MCF 10A (cell line): ENCODE data around the gene WDR82. TPM values are rescaled to one million over a fixed set of nuclear protein-coding genes. Genes with fewer than 3 reads are reported as not detected.
A peak's percentile ranks its signal among the peaks of the same experiment; 100 is the strongest.

Source experiments
- BruUV-seq: library from RNA; stranded (reverse); fragments of 400-500 nt; replicated peaks from 2 replicates; lab custom pipeline; 2021; lab: Mats Ljungman, UMichigan
- CTCF ChIA-PET: fragments of 300-600 bp; sonication (Branson Sonifier 250); formaldehyde crosslinking; extraction: SDS; loops from one replicate; lab custom pipeline; 2021; ENCODE audit warnings: antibody characterized with exemption, inconsistent platforms; lab: Yijun Ruan, JAX
- POLR2A ChIA-PET: fragments of 300-600, 350-650 bp; sonication (Branson Sonifier 250); formaldehyde crosslinking; extraction: SDS; loops from one replicate; lab custom pipeline; 2020; ENCODE audit warnings: antibody characterized with exemption, inconsistent platforms; lab: Yijun Ruan, JAX
- DNase-seq: peaks from one replicate; pipeline ENCODE4 v3.0.0-alpha.2; 2018; ENCODE audit not compliant: unreplicated experiment
- H3K27ac Mint-ChIP-seq: one replicate; pipeline ENCODE4 v1.8.0; 2022; ENCODE audit warnings: mild to moderate bottlenecking, low read depth, mixed read lengths; ENCODE audit not compliant: unreplicated experiment
- H3K27me3 Mint-ChIP-seq: one replicate; pipeline ENCODE4 v1.8.0; 2022; ENCODE audit warnings: mixed read lengths; ENCODE audit not compliant: insufficient read depth, unreplicated experiment
- H3K36me3 Mint-ChIP-seq: one replicate; pipeline ENCODE4 v1.8.0; 2022; ENCODE audit warnings: mild to moderate bottlenecking, moderate library complexity, mixed read lengths; ENCODE audit not compliant: insufficient read depth, unreplicated experiment
- H3K4me1 Mint-ChIP-seq: one replicate; pipeline ENCODE4 v1.8.0; 2022; ENCODE audit warnings: mixed read lengths; ENCODE audit not compliant: insufficient read depth, unreplicated experiment
- H3K4me3 Mint-ChIP-seq: one replicate; pipeline ENCODE4 v1.8.0; 2022; ENCODE audit warnings: mild to moderate bottlenecking, moderate library complexity, mixed read lengths; ENCODE audit not compliant: unreplicated experiment
- H3K9me3 Mint-ChIP-seq: one replicate; pipeline ENCODE4 v1.8.0; 2022; ENCODE audit warnings: mixed read lengths; ENCODE audit not compliant: unreplicated experiment
- CTCF ChIP-seq: fragments of 200-600 bp; IDR thresholded peaks from one replicate; pipeline ENCODE4 v1.8.0; 2022; ENCODE audit warnings: antibody characterized with exemption, mild to moderate bottlenecking; ENCODE audit not compliant: unreplicated experiment
- intact Hi-C: fragments of 100-400 bp; cut with micrococcal nuclease; formaldehyde crosslinking; loops from 2 replicates; pipeline ENCODE4 v1.14.1; 2022
- total RNA-seq: library from RNA; stranded (reverse); gene quantifications from 2 replicates; pipeline ENCODE4 v1.2.3, GENCODE V29; 2022

The WDR82 gene
- total RNA-seq, 1 experiment from 2014 or later = 62.5 TPM

GRCh38 chr3:52238193-52238760, 40.2 kb downstream of the WDR82 start:
- Mint-ChIP-seq H3K9me3 (no peaks in the 10 kb centered on the region), H3K4me1 (peaks cover 29% of the 10 kb centered on the region), H3K27me3 (no peaks in the 10 kb centered on the region), H3K4me3 (peak overlapping the region; percentile 86), H3K36me3 (peaks cover 12% of the 10 kb centered on the region), H3K27ac (peak overlapping the region; percentile 69)
- TF ChIP-seq CTCF = no peak
- BruUV-seq = TSS peak; percentile 36
- DNase-seq = no peak
- POLR2A ChIA-PET = interaction anchor here (0.7 to 6.1 kb wide), 22 partner anchors 8 to 739 kb away, joined by 3 to 120 read pairs (median 6); partner anchors contain the start of genes ACY1, DCAF1, DUSP7 and GLYCTK
- intact Hi-C loops = loop anchor here (10.0 kb wide), 1 partner anchor 207 kb away; the partner anchor contains the start of gene SEMA3G
- CTCF ChIA-PET = interaction anchor here (0.8 to 13.6 kb wide), 7 partner anchors 11 to 237 kb away, joined by 3 to 175 read pairs (median 4); partner anchors contain the start of gene TLR9

- CTCF ChIA-PET = interaction anchor here (0.6 to 13.6 kb wide), 10 partner anchors 11 to 253 kb away, joined by 3 to 175 read pairs (median 4); partner anchors contain the start of gene TLR9
- POLR2A ChIA-PET = interaction anchor here (0.6 to 6.1 kb wide), 21 partner anchors 8 to 255 kb away, joined by 3 to 120 read pairs (median 5); partner anchors contain the start of genes ACY1, DUSP7, GLYCTK and POC1A
Observed at GRCh38 chr3:52237657-52238172, 40.7 kb downstream of the WDR82 start.

GRCh38 chr3:52237006-52237656, 41.3 kb downstream of the WDR82 start:
- peaks cover 15% of the 10 kb centered on the region for H3K36me3 Mint-ChIP-seq
- intact Hi-C loops = loop anchor here (1.0 to 10.0 kb wide), 2 partner anchors 41 to 208 kb away; partner anchors contain the start of genes SEMA3G and WDR82
- POLR2A ChIA-PET = interaction anchor here (0.6 to 6.1 kb wide), 19 partner anchors 9 to 254 kb away, joined by 3 to 120 read pairs (median 4); partner anchors contain the start of genes ACY1, GLYCTK, POC1A and PPM1M
- DNase-seq = peak; percentile 40
- peak overlapping the region; percentile 86 for H3K4me3 Mint-ChIP-seq
- no TSS peak for BruUV-seq
- no peaks in the 10 kb centered on the region for H3K9me3 Mint-ChIP-seq
- TF ChIP-seq CTCF = no peak
- no peaks in the 10 kb centered on the region for H3K27me3 Mint-ChIP-seq
- peak overlapping the region; percentile 69 for H3K27ac Mint-ChIP-seq
- peaks cover 29% of the 10 kb centered on the region for H3K4me1 Mint-ChIP-seq
- CTCF ChIA-PET = interaction anchor here (0.6 to 13.6 kb wide), 11 partner anchors 16 to 253 kb away, joined by 3 to 175 read pairs (median 3); partner anchors contain the start of gene TLR9

More at GRCh38 chr3:52237657-52238172, 40.7 kb downstream of the WDR82 start:
- peak; percentile 92 for DNase-seq
- Mint-ChIP-seq H3K27ac (peak overlapping the region; percentile 69), H3K4me3 (peak overlapping the region; percentile 86), H3K9me3 (no peaks in the 10 kb centered on the region), H3K36me3 (peaks cover 15% of the 10 kb centered on the region), H3K27me3 (no peaks in the 10 kb centered on the region), H3K4me1 (peaks cover 29% of the 10 kb centered on the region)
- no peak for TF ChIP-seq CTCF
- intact Hi-C loops = loop anchor here (1.0 to 10.0 kb wide), 2 partner anchors 41 to 207 kb away; partner anchors contain the start of genes SEMA3G and WDR82
- no TSS peak for BruUV-seq
